Measurements from ENCODE around the gene CEP57L1.

DNA sequence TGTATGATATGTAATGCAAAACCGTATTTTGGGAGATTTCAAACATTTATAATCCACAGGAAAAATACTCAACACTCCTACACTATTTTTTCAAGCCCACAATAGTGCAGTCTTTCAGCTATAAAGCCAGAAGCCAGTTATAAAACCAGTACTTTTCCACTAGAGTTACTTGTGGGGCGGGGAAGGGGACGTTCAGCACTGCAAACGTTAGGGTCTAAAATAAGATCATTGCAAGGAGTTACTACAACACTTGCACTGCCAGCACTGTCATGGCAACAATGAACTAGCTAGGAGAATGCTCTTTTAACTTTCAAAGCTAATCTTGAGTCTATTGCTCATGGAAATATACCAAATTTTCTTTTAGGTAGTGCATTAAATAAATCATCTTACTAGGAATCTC is 15.3 kb upstream of the CEP57L1 start:
- no peak for TF ChIP-seq POLR2AphosphoS5 (IDR thresholded peaks at IDR 0.05; ENCODE audit: low read depth, low read length)
- TF ChIP-seq, protein P1, sequence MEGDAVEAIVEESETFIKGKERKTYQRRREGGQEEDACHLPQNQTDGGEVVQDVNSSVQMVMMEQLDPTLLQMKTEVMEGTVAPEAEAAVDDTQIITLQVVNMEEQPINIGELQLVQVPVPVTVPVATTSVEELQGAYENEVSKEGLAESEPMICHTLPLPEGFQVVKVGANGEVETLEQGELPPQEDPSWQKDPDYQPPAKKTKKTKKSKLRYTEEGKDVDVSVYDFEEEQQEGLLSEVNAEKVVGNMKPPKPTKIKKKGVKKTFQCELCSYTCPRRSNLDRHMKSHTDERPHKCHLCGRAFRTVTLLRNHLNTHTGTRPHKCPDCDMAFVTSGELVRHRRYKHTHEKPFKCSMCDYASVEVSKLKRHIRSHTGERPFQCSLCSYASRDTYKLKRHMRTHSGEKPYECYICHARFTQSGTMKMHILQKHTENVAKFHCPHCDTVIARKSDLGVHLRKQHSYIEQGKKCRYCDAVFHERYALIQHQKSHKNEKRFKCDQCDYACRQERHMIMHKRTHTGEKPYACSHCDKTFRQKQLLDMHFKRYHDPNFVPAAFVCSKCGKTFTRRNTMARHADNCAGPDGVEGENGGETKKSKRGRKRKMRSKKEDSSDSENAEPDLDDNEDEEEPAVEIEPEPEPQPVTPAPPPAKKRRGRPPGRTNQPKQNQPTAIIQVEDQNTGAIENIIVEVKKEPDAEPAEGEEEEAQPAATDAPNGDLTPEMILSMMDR (IDR thresholded peaks at IDR 0.05 in 2 of 3, conservative IDR thresholded peaks at IDR 0.05 in 1 of 3; ENCODE audit: borderline replicate concordance in 1 of 3, insufficient read depth in 1 of 3, low read depth in 2 of 3, low read length in 2 of 3), result no peak
- TF ChIP-seq JUND (IDR thresholded peaks at IDR 0.05), result no peak
- TF ChIP-seq, protein P2, sequence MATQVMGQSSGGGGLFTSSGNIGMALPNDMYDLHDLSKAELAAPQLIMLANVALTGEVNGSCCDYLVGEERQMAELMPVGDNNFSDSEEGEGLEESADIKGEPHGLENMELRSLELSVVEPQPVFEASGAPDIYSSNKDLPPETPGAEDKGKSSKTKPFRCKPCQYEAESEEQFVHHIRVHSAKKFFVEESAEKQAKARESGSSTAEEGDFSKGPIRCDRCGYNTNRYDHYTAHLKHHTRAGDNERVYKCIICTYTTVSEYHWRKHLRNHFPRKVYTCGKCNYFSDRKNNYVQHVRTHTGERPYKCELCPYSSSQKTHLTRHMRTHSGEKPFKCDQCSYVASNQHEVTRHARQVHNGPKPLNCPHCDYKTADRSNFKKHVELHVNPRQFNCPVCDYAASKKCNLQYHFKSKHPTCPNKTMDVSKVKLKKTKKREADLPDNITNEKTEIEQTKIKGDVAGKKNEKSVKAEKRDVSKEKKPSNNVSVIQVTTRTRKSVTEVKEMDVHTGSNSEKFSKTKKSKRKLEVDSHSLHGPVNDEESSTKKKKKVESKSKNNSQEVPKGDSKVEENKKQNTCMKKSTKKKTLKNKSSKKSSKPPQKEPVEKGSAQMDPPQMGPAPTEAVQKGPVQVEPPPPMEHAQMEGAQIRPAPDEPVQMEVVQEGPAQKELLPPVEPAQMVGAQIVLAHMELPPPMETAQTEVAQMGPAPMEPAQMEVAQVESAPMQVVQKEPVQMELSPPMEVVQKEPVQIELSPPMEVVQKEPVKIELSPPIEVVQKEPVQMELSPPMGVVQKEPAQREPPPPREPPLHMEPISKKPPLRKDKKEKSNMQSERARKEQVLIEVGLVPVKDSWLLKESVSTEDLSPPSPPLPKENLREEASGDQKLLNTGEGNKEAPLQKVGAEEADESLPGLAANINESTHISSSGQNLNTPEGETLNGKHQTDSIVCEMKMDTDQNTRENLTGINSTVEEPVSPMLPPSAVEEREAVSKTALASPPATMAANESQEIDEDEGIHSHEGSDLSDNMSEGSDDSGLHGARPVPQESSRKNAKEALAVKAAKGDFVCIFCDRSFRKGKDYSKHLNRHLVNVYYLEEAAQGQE (IDR thresholded peaks at IDR 0.05; ENCODE audit: low read depth), result no peak
- TF ChIP-seq CBX3 (IDR thresholded peaks at IDR 0.05; ENCODE audit: low read depth), result no peak
- TF ChIP-seq ELF1 (IDR thresholded peaks at IDR 0.05; ENCODE audit: borderline replicate concordance, low read depth), result no peak
- TF ChIP-seq POLR2A (IDR thresholded peaks at IDR 0.05; ENCODE audit: borderline replicate concordance, extremely low read depth, insufficient read depth, insufficient read length), result no peak
- TF ChIP-seq ZFX (IDR thresholded peaks at IDR 0.05), result no peak
- no peak for TF ChIP-seq ZNF274 (IDR thresholded peaks at IDR 0.05; ENCODE audit: low read depth, low read length)
- no peak for TF ChIP-seq EZH2 (IDR thresholded peaks at IDR 0.05)
- no peak for TF ChIP-seq FOSL1 (IDR thresholded peaks at IDR 0.05; ENCODE audit: low read depth)
- no peak for TF ChIP-seq RAD21 (IDR thresholded peaks at IDR 0.05; ENCODE audit: low read depth)
- no peak for TF ChIP-seq CEBPB (IDR thresholded peaks at IDR 0.05; ENCODE audit: low read depth)

All from HCT116 (cell line).